ENCODE results near the gene SPINK1.

Gene SPINK1

GRCh38 chr5:147819261-147819770 is 12.2 kb downstream of the SPINK1 start:
- CTCF ChIA-PET = interaction anchor here (1.6 kb wide), 1 partner anchor 191 kb away, joined by 6 read pairs; no protein-coding TSS in a partner anchor
- POLR2A ChIA-PET = no interaction called here
- TF ChIP-seq SP1 (IDR thresholded peaks at IDR 0.05) (no peak), CTBP1 (IDR thresholded peaks at IDR 0.05; ENCODE audit: borderline replicate concordance) (no peak), FOXM1 (IDR thresholded peaks at IDR 0.05; ENCODE audit: borderline replicate concordance) (no peak), ELF4 (IDR thresholded peaks at IDR 0.05) (no peak), ARNT (IDR thresholded peaks at IDR 0.05) (no peak), LEF1 (IDR thresholded peaks at IDR 0.05; ENCODE audit: borderline replicate concordance) (no peak), FOXA1 (IDR thresholded peaks at IDR 0.05) (no peak), NFRKB (IDR thresholded peaks at IDR 0.05) (no peak), BHLHE40 (IDR thresholded peaks at IDR 0.05; ENCODE audit: borderline replicate concordance) (no peak), PKNOX1 (IDR thresholded peaks at IDR 0.05) (no peak), FOXK2 (IDR thresholded peaks at IDR 0.05) (no peak), TARDBP (IDR thresholded peaks at IDR 0.05) (no peak), ZNF384 (IDR thresholded peaks at IDR 0.05) (no peak)
- no peak for DNase-seq (ENCODE audit: extremely low spot score)

GRCh38 chr5:147818290-147818689 is 13.2 kb downstream of the SPINK1 start:
- ChIA-PET CTCF (no interaction called here), POLR2A (no interaction called here)
- TF ChIP-seq L3MBTL2 (conservative IDR thresholded peaks at IDR 0.05) = no peak
- TF ChIP-seq HDGF (IDR thresholded peaks at IDR 0.05; ENCODE audit: borderline replicate concordance) = no peak
- TF ChIP-seq CTBP1 (IDR thresholded peaks at IDR 0.05; ENCODE audit: borderline replicate concordance) = no peak
- no peak for TF ChIP-seq SP1 (IDR thresholded peaks at IDR 0.05)
- TF ChIP-seq ZNF384 (IDR thresholded peaks at IDR 0.05) = no peak
- TF ChIP-seq ARNT (IDR thresholded peaks at IDR 0.05) = no peak
- no peak for DNase-seq (ENCODE audit: extremely low spot score)

DNA sequence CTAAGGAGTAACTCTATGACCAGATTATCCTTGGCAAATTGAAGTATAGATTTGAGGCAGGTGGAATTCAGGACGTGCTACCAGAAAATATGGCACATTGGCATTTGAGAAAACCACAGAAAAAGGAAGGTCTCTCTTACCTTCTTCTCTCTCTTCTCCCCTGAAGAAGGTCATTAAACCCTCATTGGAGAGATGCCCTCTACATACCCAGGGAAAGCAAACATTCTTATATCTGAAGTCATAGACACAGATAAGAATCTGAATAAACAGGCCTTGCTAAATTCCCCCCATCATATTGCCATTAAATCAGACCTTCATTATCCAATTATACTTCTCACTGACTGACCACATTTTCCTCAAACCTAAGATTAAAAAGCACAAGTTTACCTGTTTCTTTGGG is 17.8 kb downstream of the SPINK1 start:
- no peak for DNase-seq (ENCODE audit: extremely low spot score)
- TF ChIP-seq FOXA1 (IDR thresholded peaks at IDR 0.05) (no peak), SP1 (IDR thresholded peaks at IDR 0.05) (no peak), PKNOX1 (IDR thresholded peaks at IDR 0.05) (no peak), FOXM1 (IDR thresholded peaks at IDR 0.05; ENCODE audit: borderline replicate concordance) (no peak), ARNT (IDR thresholded peaks at IDR 0.05) (no peak), ELF4 (IDR thresholded peaks at IDR 0.05) (no peak), SUZ12 (IDR thresholded peaks at IDR 0.05) (no peak), FOXK2 (IDR thresholded peaks at IDR 0.05) (no peak), L3MBTL2 (conservative IDR thresholded peaks at IDR 0.05) (no peak), HDGF (IDR thresholded peaks at IDR 0.05; ENCODE audit: borderline replicate concordance) (no peak), CTBP1 (IDR thresholded peaks at IDR 0.05; ENCODE audit: borderline replicate concordance) (no peak), NFRKB (IDR thresholded peaks at IDR 0.05) (no peak), TARDBP (IDR thresholded peaks at IDR 0.05) (no peak)
- ChIA-PET CTCF (no interaction called here), POLR2A (no interaction called here)

- ChIA-PET CTCF (no interaction called here), POLR2A (no interaction called here)
- TF ChIP-seq BHLHE40 (IDR thresholded peaks at IDR 0.05; ENCODE audit: borderline replicate concordance) = no peak
- TF ChIP-seq L3MBTL2 (conservative IDR thresholded peaks at IDR 0.05) = no peak
- TF ChIP-seq FOXA1 (IDR thresholded peaks at IDR 0.05) = no peak
- TF ChIP-seq ARNT (IDR thresholded peaks at IDR 0.05) = no peak
- no peak for TF ChIP-seq CTBP1 (IDR thresholded peaks at IDR 0.05; ENCODE audit: borderline replicate concordance)
- DNase-seq (ENCODE audit: extremely low spot score) = no peak
Observed at GRCh38 chr5:147809830-147810666, 21.4 kb downstream of the SPINK1 start.

DNA sequence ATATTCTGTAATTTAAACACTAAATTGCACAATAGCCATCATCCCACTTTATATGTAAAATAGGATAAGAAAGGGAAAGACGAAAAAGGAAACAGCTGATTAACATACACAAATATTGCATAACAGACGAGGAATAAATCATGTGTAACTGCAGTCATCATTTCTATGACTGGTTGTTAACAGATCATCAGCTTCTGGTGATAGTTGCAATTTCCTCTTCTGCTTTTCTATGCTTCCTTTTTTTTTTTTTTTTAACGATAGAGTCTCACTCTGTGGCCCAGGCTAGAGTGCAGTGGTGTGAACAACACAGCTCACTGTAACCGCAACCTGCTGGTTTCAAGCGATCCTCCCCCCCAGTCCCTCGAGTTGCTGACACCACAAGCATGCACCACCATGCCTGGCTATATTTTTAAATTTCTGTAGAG is 26.4 kb downstream of the SPINK1 start:
- ChIA-PET CTCF (no interaction called here), POLR2A (no interaction called here)
- TF ChIP-seq LEF1 (IDR thresholded peaks at IDR 0.05; ENCODE audit: borderline replicate concordance) (no peak), BHLHE40 (IDR thresholded peaks at IDR 0.05; ENCODE audit: borderline replicate concordance) (no peak), ARNT (IDR thresholded peaks at IDR 0.05) (no peak), FOXM1 (IDR thresholded peaks at IDR 0.05; ENCODE audit: borderline replicate concordance) (no peak), HDGF (IDR thresholded peaks at IDR 0.05; ENCODE audit: borderline replicate concordance) (no peak), CTBP1 (IDR thresholded peaks at IDR 0.05; ENCODE audit: borderline replicate concordance) (no peak), NFRKB (IDR thresholded peaks at IDR 0.05) (no peak), TARDBP (IDR thresholded peaks at IDR 0.05) (no peak), ELF4 (IDR thresholded peaks at IDR 0.05) (no peak), ZNF384 (IDR thresholded peaks at IDR 0.05) (no peak), SP1 (IDR thresholded peaks at IDR 0.05) (no peak), PKNOX1 (IDR thresholded peaks at IDR 0.05) (no peak), FOXA1 (IDR thresholded peaks at IDR 0.05) (no peak), SUZ12 (IDR thresholded peaks at IDR 0.05) (no peak), L3MBTL2 (conservative IDR thresholded peaks at IDR 0.05) (no peak), FOXK2 (IDR thresholded peaks at IDR 0.05) (no peak)
- no peak for DNase-seq (ENCODE audit: extremely low spot score)

DNA sequence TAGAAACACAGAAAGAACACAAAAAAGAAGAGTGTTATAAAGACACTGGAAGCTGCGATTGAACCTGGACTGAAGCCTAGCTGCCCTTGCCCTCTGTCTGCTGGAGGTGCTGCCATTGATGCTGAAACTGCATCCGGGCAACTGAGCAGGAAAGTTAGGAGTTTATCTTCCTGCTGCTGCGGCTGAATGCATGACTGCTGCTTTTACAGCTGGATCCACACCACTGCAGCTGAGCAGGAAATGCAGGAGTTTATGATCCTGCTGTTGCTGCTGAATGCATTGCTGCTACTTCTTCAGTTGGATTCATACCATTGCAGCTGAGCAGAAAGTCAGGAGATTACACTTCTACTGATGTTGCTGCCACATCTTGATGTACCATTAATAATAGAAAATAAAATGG is 27.1 kb downstream of the SPINK1 start:
- POLR2A ChIA-PET = no interaction called here
- CTCF ChIA-PET = no interaction called here
- no peak for DNase-seq (ENCODE audit: extremely low spot score)
- TF ChIP-seq ELF4 (IDR thresholded peaks at IDR 0.05) (no peak), CTBP1 (IDR thresholded peaks at IDR 0.05; ENCODE audit: borderline replicate concordance) (no peak), TARDBP (IDR thresholded peaks at IDR 0.05) (no peak), ARNT (IDR thresholded peaks at IDR 0.05) (no peak), ZNF384 (IDR thresholded peaks at IDR 0.05) (no peak), SUZ12 (IDR thresholded peaks at IDR 0.05) (no peak), SP1 (IDR thresholded peaks at IDR 0.05) (no peak), FOXM1 (IDR thresholded peaks at IDR 0.05; ENCODE audit: borderline replicate concordance) (no peak), L3MBTL2 (conservative IDR thresholded peaks at IDR 0.05) (no peak), LEF1 (IDR thresholded peaks at IDR 0.05; ENCODE audit: borderline replicate concordance) (no peak), PKNOX1 (IDR thresholded peaks at IDR 0.05) (no peak), HDGF (IDR thresholded peaks at IDR 0.05; ENCODE audit: borderline replicate concordance) (no peak), FOXA1 (IDR thresholded peaks at IDR 0.05) (no peak), BHLHE40 (IDR thresholded peaks at IDR 0.05; ENCODE audit: borderline replicate concordance) (no peak)
